Vagina (tissue), 2 donors: ENCODE results near the gene GRM3. TPM values are rescaled to one million over a fixed set of nuclear protein-coding genes. Genes with fewer than 3 reads are reported as not detected.
A peak's percentile ranks its signal among the peaks of the same experiment; 100 is the strongest.

Source experiments
- DNase-seq, 2 donors: peaks; one replicate each; pipeline ENCODE4 v3.0.0-alpha.2; 2017; ENCODE audit errors: extremely low spot score in 2 of 2
- H3K27ac ChIP-seq: fragments of 200-600 bp; sonication (generic); one replicate; pipeline ENCODE4 v1.5.1; 2019
- H3K27me3 ChIP-seq: fragments of 200-600 bp; sonication (generic); one replicate; pipeline ENCODE4 v1.5.1; 2019
- H3K36me3 ChIP-seq, 2 donors: fragments of 200-600 bp; sonication (generic); one replicate each; pipeline ENCODE4 v1.5.1; 2017 to 2019
- H3K4me1 ChIP-seq: fragments of 200-600 bp; sonication (generic); one replicate; pipeline ENCODE4 v1.5.1; 2019
- H3K4me3 ChIP-seq, 2 donors: fragments of 200-600 bp; sonication (generic); 1 replicate in 1 of 2; 2 replicates in 1 of 2; pipeline ENCODE4 v1.5.1; 2016 to 2019
- H3K9me3 ChIP-seq: fragments of 200-600 bp; sonication (generic); one replicate; pipeline ENCODE4 v1.5.1; 2019
- CTCF ChIP-seq, 3 experiments: fragments of 450-650 bp in 2 of 3; fragments of 200-600 bp in 1 of 3; sonication (generic) in 1 of 3; IDR thresholded peaks; one replicate each; pipeline ENCODE4 v1.5.1; 2017 to 2019; ENCODE audit warnings: antibody characterized with exemption in 3 of 3, mild to moderate bottlenecking in 2 of 3, moderate library complexity in 2 of 3
- POLR2A ChIP-seq, 2 donors: fragments of 450-650 bp; IDR thresholded peaks; one replicate each; pipeline ENCODE4 v1.6.1; 2017; ENCODE audit warnings: antibody characterized with exemption in 2 of 2, mild to moderate bottlenecking in 2 of 2, moderate library complexity in 2 of 2
- POLR2AphosphoS5 ChIP-seq, 2 donors: sonication (generic); formaldehyde crosslinking; IDR thresholded peaks; one replicate each; pipeline ENCODE4 v1.9.0; 2017; ENCODE audit warnings: antibody characterized with exemption in 2 of 2, mild to moderate bottlenecking in 2 of 2, low read depth in 1 of 2; ENCODE audit not compliant: insufficient read depth in 1 of 2
- intact Hi-C: fragments of 100-400 bp; cut with DNase I; formaldehyde crosslinking; loops from one replicate; pipeline ENCODE4 v1.15.1; 2023
- total RNA-seq: library from RNA; depleted of rRNA; stranded (reverse); fragments of >200 nt; gene quantifications from one replicate; pipeline ENCODE4 v1.2.3, GENCODE V29; 2016

The GRM3 gene
- total RNA-seq, 1 donor from 2014 or later, result not detected

GRCh38 chr7:86644282-86645224 lies 844 bp downstream of the GRM3 start:
- H3K9me3 ChIP-seq, result no peaks in the 10 kb centered on the region
- peaks cover 5% of the 10 kb centered on the region for H3K4me1 ChIP-seq
- no peaks in the 10 kb centered on the region for H3K27me3 ChIP-seq
- no peak for TF ChIP-seq POLR2A (IDR thresholded peaks at IDR 0.05)
- TF ChIP-seq POLR2AphosphoS5 (IDR thresholded peaks at IDR 0.05; ENCODE audit: insufficient read depth in 1 of 2, low read depth in 1 of 2), result no peak
- no peak for TF ChIP-seq CTCF (IDR thresholded peaks at IDR 0.05)
- H3K4me3 ChIP-seq, result peak overlapping the region; percentile 16 to 17
- no peaks in the 10 kb centered on the region for H3K36me3 ChIP-seq
- intact Hi-C loops, result no loop called here
- H3K27ac ChIP-seq, result no peak overlapping the region
- no peak for DNase-seq

DNA sequence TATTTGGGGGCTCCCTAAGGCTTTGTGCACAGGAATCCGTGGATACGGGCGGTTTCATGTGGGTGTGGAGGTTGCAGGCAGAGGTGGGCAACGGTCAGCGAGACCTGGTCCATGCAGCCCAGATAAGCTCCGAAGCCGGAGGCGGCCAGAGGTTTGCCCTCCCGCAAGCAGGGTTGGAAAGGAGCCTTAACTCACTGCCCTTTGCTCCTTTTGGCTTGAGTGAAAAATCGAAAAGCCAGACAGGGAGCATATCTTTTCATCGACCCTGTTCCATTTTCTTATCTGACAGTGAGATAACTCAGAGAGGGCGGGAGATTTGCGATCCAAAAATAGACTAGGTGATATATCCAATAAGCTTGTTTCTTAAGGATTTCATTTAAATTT lies 1.5 kb downstream of the GRM3 start:
- intact Hi-C loops, result no loop called here
- DNase-seq, result no peak
- Histone ChIP-seq H3K4me3 (no peak overlapping the region), H3K27me3 (no peaks in the 10 kb centered on the region), H3K27ac (no peak overlapping the region), H3K4me1 (peaks cover 5% of the 10 kb centered on the region), H3K36me3 (no peaks in the 10 kb centered on the region), H3K9me3 (no peaks in the 10 kb centered on the region)
- TF ChIP-seq CTCF (IDR thresholded peaks at IDR 0.05) (no peak), POLR2A (IDR thresholded peaks at IDR 0.05) (no peak), POLR2AphosphoS5 (IDR thresholded peaks at IDR 0.05; ENCODE audit: insufficient read depth in 1 of 2, low read depth in 1 of 2) (no peak)

DNA sequence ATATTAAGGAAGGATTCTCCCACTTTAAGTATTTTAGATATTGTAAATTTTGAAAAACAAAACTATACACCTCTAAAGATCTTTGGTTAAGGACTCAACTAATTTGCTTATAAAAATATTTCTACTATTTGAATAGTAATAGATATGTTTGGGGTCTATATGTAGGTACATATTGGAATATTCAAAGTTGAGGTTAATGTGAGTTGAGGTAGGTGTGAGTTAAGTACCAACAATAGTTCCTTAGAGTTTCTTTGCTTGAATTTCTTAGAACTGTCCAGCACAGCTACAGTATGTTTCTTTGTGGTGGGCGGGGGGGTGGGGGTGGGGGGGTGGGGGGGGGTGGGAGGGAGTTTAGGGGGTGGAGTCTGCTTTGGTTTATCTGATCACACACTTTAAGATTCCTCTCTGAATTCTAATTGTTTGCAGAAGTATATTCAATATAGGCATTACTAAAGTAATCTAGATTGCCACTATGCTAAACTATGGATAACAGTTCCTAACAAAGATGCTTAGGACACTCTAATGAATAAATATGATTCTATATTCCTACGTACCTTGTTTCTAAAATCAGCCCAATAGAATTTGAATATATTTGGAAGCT lies 2.1 kb downstream of the GRM3 start:
- no peak overlapping the region for H3K27ac ChIP-seq
- intact Hi-C loops, result no loop called here
- TF ChIP-seq POLR2A (IDR thresholded peaks at IDR 0.05) (no peak), POLR2AphosphoS5 (IDR thresholded peaks at IDR 0.05; ENCODE audit: insufficient read depth in 1 of 2, low read depth in 1 of 2) (no peak), CTCF (IDR thresholded peaks at IDR 0.05) (no peak)
- no peaks in the 10 kb centered on the region for H3K36me3 ChIP-seq
- no peaks in the 10 kb centered on the region for H3K9me3 ChIP-seq
- no peak overlapping the region for H3K4me3 ChIP-seq
- peaks cover 5% of the 10 kb centered on the region for H3K4me1 ChIP-seq
- H3K27me3 ChIP-seq, result no peaks in the 10 kb centered on the region
- no peak for DNase-seq

- Histone ChIP-seq H3K36me3 (no peaks in the 10 kb centered on the region), H3K9me3 (no peaks in the 10 kb centered on the region), H3K27ac (no peak overlapping the region), H3K4me1 (peaks cover 5% of the 10 kb centered on the region), H3K4me3 (no peak overlapping the region), H3K27me3 (no peaks in the 10 kb centered on the region)
- no peak for DNase-seq
- TF ChIP-seq POLR2A (IDR thresholded peaks at IDR 0.05), result no peak
- TF ChIP-seq CTCF (IDR thresholded peaks at IDR 0.05), result no peak
- TF ChIP-seq POLR2AphosphoS5 (IDR thresholded peaks at IDR 0.05; ENCODE audit: insufficient read depth in 1 of 2, low read depth in 1 of 2), result no peak
- intact Hi-C loops, result no loop called here
Observed at GRCh38 chr7:86647385-86648094, 3.8 kb downstream of the GRM3 start.
